Inflammatory macrophage treated with lipopolysaccharide for 4 hours (primary cell): ENCODE data around the gene MAP1B.
"Not testable (repeated sequence)": the region's sequence is repeated elsewhere in the genome, so short reads cannot be mapped to it uniquely, and the experiment has no call there.

Experiments
- DNase-seq: peaks from one replicate; pipeline ENCODE4 v3.0.0-alpha.2; 2020

Gene MAP1B

GRCh38 chr5:72166070-72166979 is 59.0 kb downstream of the MAP1B start:
- DNase-seq: no peak

GRCh38 chr5:72167257-72167656 is 60.0 kb downstream of the MAP1B start:
- DNase-seq: no peak

GRCh38 chr5:72167804-72168203 is 60.5 kb downstream of the MAP1B start:
- no peak for DNase-seq

GRCh38 chr5:72170101-72170500 is 62.8 kb downstream of the MAP1B start:
- DNase-seq: no peak

GRCh38 chr5:72171181-72171580 is 63.9 kb downstream of the MAP1B start:
- not testable (repeated sequence) for DNase-seq

- no peak for DNase-seq
These were observed 64.4 kb downstream of the MAP1B start for GRCh38 chr5:72171667-72172066.

GRCh38 chr5:72172786-72173185 is 65.5 kb downstream of the MAP1B start:
- no peak for DNase-seq

- no peak for DNase-seq
These were observed 70.3 kb downstream of the MAP1B start for GRCh38 chr5:72177538-72177937.

GRCh38 chr5:72179028-72179815 is 71.9 kb downstream of the MAP1B start:
- DNase-seq: no peak

- no peak for DNase-seq
These were observed 72.7 kb downstream of the MAP1B start for GRCh38 chr5:72179816-72180440.

- DNase-seq: no peak
These were observed 73.7 kb downstream of the MAP1B start for GRCh38 chr5:72180925-72181324.

- no peak for DNase-seq
These were observed 75.4 kb downstream of the MAP1B start for GRCh38 chr5:72182686-72183085.

GRCh38 chr5:72183101-72183520 is 75.8 kb downstream of the MAP1B start:
- no peak for DNase-seq

- DNase-seq: no peak
These were observed 77.1 kb downstream of the MAP1B start for GRCh38 chr5:72184408-72184807.

- DNase-seq: no peak
These were observed 78.4 kb downstream of the MAP1B start for GRCh38 chr5:72185496-72186329.

- no peak for DNase-seq
These were observed 80.3 kb downstream of the MAP1B start for GRCh38 chr5:72187388-72188075.

- DNase-seq: no peak
These were observed 80.9 kb downstream of the MAP1B start for GRCh38 chr5:72188166-72188565.

GRCh38 chr5:72189146-72189545 is 81.9 kb downstream of the MAP1B start:
- DNase-seq: no peak

- DNase-seq: no peak
These were observed 84.1 kb downstream of the MAP1B start for GRCh38 chr5:72191404-72191803.

GRCh38 chr5:72194846-72195245 is 87.6 kb downstream of the MAP1B start:
- DNase-seq: no peak

GRCh38 chr5:72195581-72195980 is 88.3 kb downstream of the MAP1B start:
- DNase-seq: no peak

- DNase-seq: no peak
These were observed 90.1 kb downstream of the MAP1B start for GRCh38 chr5:72197393-72197792.
